Mucosa of stomach (tissue), 1 donor: ENCODE results near the gene SLC25A10.
A peak's percentile ranks its signal among the peaks of the same experiment; 100 is the strongest.
"Not testable (repeated sequence)": the region's sequence is repeated elsewhere in the genome, so short reads cannot be mapped to it uniquely, and the experiment has no call there.

Experiments used
- H3K27me3 ChIP-seq: one replicate; pipeline ENCODE4 v1.7.0; 2013; ENCODE audit warnings: mild to moderate bottlenecking, low read length; ENCODE audit not compliant: control insufficient read depth, insufficient read depth
- H3K36me3 ChIP-seq: one replicate; pipeline ENCODE4 v1.7.0; 2013; ENCODE audit warnings: low read length; ENCODE audit not compliant: control insufficient read depth, insufficient read depth
- H3K4me1 ChIP-seq: one replicate; pipeline ENCODE4 v1.7.0; 2013; ENCODE audit warnings: mild to moderate bottlenecking, low read length; ENCODE audit not compliant: control insufficient read depth, insufficient read depth
- H3K4me3 ChIP-seq: one replicate; pipeline ENCODE4 v1.7.0; 2013; ENCODE audit warnings: low read length
- H3K9ac ChIP-seq: one replicate; pipeline ENCODE4 v1.7.0; 2013; ENCODE audit warnings: mild to moderate bottlenecking, low read length, moderate library complexity
- H3K9me3 ChIP-seq: one replicate; pipeline ENCODE4 v1.7.0; 2013; ENCODE audit warnings: mild to moderate bottlenecking, low read length, moderate library complexity; ENCODE audit not compliant: control insufficient read depth
- donor health status: Pancreatic carcinoma.

SLC25A10 gene

DNA sequence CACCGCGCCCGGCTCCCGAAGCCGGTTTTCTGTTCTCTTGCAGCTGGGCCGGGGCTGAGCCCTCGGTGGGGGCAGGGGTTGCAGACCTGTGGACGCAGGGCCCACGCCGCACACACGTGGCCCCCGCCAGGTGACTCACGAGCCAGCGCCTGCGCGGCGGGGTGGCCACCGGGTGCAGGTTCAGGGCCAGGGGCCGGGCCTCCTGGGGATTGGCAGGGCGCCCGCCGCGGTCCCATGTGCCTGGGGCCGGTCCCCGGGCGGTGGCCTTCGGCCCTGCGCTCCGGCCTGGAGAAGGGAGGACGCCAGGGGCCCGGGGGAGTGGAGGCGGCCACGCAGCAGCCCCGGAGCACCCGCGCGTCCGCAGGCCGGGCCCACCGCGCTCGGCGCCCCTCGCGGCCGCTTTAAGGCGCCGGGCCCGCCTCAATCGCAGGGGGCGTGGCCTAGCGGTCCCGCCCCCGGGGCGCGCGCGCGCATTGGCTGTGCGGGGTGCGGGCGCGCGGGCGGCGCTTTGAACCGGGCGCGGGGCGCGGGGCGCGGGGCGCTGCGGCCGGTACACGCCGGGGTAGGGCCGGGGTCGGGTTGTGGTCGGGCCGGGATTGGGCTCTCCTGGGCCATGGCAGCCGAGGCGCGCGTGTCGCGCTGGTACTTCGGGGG is at the start of gene SLC25A10:
SLC25A10 (plus strand) TSS at position 471 of the 654 bp plus-strand sequence; CDS start at position 614, 143 bp downstream.
- H3K36me3 ChIP-seq = no peaks in the 10 kb centered on the region
- peak within 1 kb of the TSS; percentile 58 for H3K4me3 ChIP-seq
- peak within 1 kb of the TSS; percentile 72 for H3K9ac ChIP-seq
- peaks cover 41% of the 10 kb centered on the region for H3K4me1 ChIP-seq
- H3K9me3 ChIP-seq = no peaks in the 10 kb centered on the region
- no peaks in the 10 kb centered on the region for H3K27me3 ChIP-seq

DNA sequence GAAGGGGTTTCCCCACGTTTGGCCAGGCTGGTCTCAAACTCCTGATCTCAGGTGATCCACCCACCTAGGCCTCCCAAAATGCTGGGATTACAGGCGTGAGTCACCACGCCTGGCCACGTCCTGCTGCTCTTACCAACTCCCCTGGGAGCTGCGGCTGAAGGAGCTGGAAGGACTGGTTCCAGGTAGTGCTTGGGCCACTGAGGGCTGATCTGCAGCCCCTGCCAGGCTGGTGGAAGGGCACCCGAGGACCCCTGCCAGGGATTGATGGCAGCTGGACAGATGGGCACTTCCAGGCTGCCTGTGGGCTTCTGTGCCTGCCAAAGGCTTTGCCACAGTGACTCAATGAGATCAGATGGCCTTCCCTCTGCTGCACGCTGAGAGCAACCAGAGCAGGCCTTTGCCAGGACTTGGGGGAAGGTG is 48.0 kb upstream of the SLC25A10 start:
- Histone ChIP-seq H3K9ac (no peak overlapping the region), H3K27me3 (no peaks in the 10 kb centered on the region), H3K4me1 (peaks cover 30% of the 10 kb centered on the region), H3K4me3 (no peak overlapping the region), H3K36me3 (no peaks in the 10 kb centered on the region), H3K9me3 (no peaks in the 10 kb centered on the region)

GRCh38 chr17:81665205-81666091 is 46.6 kb upstream of the SLC25A10 start:
- Histone ChIP-seq H3K9ac (peak overlapping the region; percentile 96), H3K27me3 (no peaks in the 10 kb centered on the region), H3K4me1 (peaks cover 20% of the 10 kb centered on the region), H3K36me3 (no peaks in the 10 kb centered on the region), H3K4me3 (peak overlapping the region; percentile 100), H3K9me3 (no peaks in the 10 kb centered on the region)

- H3K9me3 ChIP-seq = no peaks in the 10 kb centered on the region
- H3K27me3 ChIP-seq = no peaks in the 10 kb centered on the region
- peaks cover 19% of the 10 kb centered on the region for H3K4me1 ChIP-seq
- no peaks in the 10 kb centered on the region for H3K36me3 ChIP-seq
- H3K9ac ChIP-seq = peak overlapping the region; percentile 96
- H3K4me3 ChIP-seq = peak overlapping the region; percentile 100
These were observed 46.1 kb upstream of the SLC25A10 start for GRCh38 chr17:81666092-81666341.

DNA sequence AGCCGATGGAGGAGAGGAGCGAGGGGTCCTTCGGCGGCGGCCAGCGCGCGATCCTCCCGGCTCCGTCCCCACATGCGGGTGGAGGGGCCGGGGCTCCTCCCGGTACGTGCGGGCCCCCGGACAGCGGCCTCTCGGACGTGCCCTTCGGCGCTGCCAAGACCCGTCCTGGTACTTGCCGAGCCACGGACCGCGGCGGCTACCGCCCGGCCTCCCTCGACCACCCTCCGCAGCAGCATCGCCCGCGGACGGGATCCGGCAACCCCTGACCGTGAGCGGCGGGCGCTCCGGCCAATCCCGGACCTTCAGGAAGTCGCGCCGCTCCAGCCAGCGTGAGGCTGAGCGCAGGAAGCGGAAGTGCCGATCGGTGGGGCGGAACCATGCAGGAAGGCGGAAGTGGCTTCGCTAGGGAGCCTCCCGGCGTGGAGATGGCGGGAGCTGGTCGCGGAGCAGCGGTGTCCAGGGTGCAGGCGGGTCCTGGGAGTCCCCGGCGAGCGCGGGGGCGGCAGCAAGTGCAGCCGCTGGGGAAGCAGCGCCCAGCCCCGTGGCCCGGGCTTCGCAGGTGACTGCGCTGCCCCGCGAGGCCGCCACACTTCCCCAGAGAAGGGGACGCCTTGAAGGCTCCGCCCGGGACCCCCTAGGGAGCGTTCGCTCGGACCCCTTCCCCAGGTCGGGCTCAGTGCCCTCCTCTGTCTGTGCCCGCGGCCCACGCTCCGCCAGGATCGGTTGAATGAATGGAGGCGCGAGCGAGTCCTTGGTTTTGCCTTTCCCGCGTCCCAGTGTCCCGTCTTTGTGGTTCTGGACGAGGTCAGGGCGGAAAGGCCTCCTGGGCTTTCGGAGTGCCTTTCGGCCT is 45.5 kb upstream of the SLC25A10 start, which contains the start of the genes CCDC137 and OXLD1:
CCDC137 (plus strand) TSS at position 396 of the 850 bp plus-strand sequence; CDS start at position 426, 30 bp downstream.
OXLD1 (minus strand) TSS at position 264 of the 850 bp plus-strand sequence; CDS start at position 236, 28 bp downstream.
- H3K4me3 ChIP-seq = peak within 1 kb of the TSS; percentile 100
- H3K9me3 ChIP-seq = no peaks in the 10 kb centered on the region
- peak within 1 kb of the TSS; percentile 96 for H3K9ac ChIP-seq
- peaks cover under 1% of the 10 kb centered on the region for H3K36me3 ChIP-seq
- peaks cover 19% of the 10 kb centered on the region for H3K4me1 ChIP-seq
- no peaks in the 10 kb centered on the region for H3K27me3 ChIP-seq

GRCh38 chr17:81667754-81668153 is 44.3 kb upstream of the SLC25A10 start:
- H3K36me3 ChIP-seq = peaks cover 7% of the 10 kb centered on the region
- H3K27me3 ChIP-seq = no peaks in the 10 kb centered on the region
- H3K9me3 ChIP-seq = no peaks in the 10 kb centered on the region
- no peak overlapping the region for H3K9ac ChIP-seq
- H3K4me3 ChIP-seq = no peak overlapping the region
- H3K4me1 ChIP-seq = peaks cover 19% of the 10 kb centered on the region

DNA sequence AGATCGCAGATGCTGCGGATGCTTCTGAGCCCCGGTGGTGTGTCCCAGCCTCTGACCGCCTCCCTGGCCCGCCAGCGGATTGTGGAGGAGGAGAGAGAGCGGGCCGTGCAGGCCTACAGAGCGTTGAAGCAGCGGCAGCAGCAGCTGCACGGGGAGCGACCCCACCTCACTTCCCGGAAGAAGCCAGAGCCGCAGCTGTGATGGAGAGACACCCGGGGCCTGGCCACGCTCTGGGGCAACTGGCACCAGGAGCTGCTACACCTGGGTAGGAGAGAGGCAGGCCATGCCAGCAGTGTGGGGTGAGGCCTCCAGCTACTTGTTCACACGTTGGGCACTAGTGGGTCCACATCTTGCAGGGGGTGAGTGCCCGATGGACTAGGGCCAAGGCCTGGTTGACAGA is 39.6 kb upstream of the SLC25A10 start:
- peaks cover 5% of the 10 kb centered on the region for H3K4me1 ChIP-seq
- peaks cover 7% of the 10 kb centered on the region for H3K36me3 ChIP-seq
- no peaks in the 10 kb centered on the region for H3K27me3 ChIP-seq
- H3K9me3 ChIP-seq = no peaks in the 10 kb centered on the region
- H3K9ac ChIP-seq = no peak overlapping the region
- no peak overlapping the region for H3K4me3 ChIP-seq

- no peak overlapping the region for H3K4me3 ChIP-seq
- H3K9ac ChIP-seq = no peak overlapping the region
- no peaks in the 10 kb centered on the region for H3K9me3 ChIP-seq
- peaks cover 7% of the 10 kb centered on the region for H3K36me3 ChIP-seq
- peaks cover 1% of the 10 kb centered on the region for H3K4me1 ChIP-seq
- no peaks in the 10 kb centered on the region for H3K27me3 ChIP-seq
These were observed 39.1 kb upstream of the SLC25A10 start for GRCh38 chr17:81672954-81673353.

DNA sequence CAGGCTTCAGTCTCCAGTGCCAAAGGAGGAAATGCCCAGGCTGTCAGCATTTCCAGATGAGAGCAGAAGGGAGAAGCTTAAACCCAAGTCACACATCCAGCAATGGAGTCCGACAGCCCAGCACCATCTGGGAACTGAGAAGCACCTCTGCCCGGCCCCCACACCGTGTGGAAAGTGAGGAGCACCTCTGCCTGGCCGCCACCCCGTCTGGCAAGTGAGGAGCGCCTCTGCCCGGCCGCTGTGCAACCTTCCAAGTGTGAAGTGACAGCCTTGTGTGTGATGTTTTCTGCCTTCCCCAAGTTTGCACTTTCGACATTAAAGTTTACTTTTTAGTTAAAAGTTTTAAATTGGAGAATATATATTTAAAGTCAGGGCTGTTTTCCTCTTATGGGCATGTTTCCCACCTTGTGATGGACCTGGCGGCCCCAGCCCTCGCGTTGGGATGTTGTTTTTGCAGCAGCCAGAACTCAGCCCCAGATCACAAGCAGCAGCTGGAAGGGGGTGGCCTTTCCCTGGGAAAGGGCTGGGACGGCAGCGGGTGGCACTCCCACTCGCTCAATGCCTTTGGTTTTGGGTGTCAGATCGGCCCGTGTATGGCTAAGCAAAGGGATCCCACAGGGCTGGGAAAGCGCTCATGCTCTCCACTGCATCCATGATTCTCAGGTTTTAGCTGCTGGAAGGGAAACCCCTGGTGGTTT is 38.4 kb upstream of the SLC25A10 start:
- Histone ChIP-seq H3K4me1 (no peaks in the 10 kb centered on the region), H3K36me3 (peaks cover 7% of the 10 kb centered on the region)

DNA sequence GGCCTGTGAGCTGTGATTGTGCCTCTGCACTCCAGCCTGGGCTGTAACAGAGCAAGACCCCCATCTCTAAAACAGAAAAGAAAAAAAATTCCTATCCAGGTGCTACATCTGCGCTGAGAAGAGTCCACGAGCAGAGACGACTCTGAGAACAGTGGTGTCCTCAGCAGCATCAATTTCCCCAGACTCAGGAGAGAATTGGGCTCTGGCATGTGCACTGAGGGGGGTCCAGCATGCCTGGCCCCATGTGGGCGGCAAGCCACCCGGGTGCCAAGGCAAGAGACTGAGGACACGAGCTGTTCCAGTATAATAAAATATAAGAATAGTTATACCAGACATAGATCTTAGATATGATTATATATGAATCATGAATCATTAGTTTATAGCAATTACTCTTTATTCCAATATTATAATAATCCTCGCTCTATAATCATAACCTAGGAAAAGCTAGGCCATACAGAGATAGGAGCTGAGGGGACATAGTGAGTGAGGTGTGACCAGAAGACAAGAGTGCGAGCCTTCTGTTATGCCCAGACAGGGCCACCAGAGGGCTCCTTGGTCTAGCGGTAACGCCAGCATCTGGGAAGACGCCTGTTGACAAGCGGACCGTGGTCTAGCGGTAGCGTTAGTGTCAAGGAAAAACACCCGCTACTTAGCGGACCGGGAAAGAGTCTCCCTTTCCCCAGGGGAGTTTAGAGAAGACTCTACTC is 36.4 kb upstream of the SLC25A10 start:
- not testable (repeated sequence) for H3K9ac ChIP-seq, H3K9me3 ChIP-seq, H3K4me3 ChIP-seq, H3K27me3 ChIP-seq, H3K36me3 ChIP-seq, H3K4me1 ChIP-seq

More for the DNA sequence above, 38.4 kb upstream of the SLC25A10 start:
- Histone ChIP-seq H3K9ac (no peak overlapping the region), H3K4me3 (no peak overlapping the region), H3K9me3 (no peaks in the 10 kb centered on the region), H3K27me3 (no peaks in the 10 kb centered on the region)

- Histone ChIP-seq H3K9ac (no peak overlapping the region), H3K4me1 (no peaks in the 10 kb centered on the region), H3K9me3 (no peaks in the 10 kb centered on the region), H3K27me3 (no peaks in the 10 kb centered on the region), H3K4me3 (no peak overlapping the region), H3K36me3 (peaks cover 3% of the 10 kb centered on the region)
These were observed 35.2 kb upstream of the SLC25A10 start for GRCh38 chr17:81676906-81677305.
